ENCODE measurements around the gene SMARCC2.

DNA sequence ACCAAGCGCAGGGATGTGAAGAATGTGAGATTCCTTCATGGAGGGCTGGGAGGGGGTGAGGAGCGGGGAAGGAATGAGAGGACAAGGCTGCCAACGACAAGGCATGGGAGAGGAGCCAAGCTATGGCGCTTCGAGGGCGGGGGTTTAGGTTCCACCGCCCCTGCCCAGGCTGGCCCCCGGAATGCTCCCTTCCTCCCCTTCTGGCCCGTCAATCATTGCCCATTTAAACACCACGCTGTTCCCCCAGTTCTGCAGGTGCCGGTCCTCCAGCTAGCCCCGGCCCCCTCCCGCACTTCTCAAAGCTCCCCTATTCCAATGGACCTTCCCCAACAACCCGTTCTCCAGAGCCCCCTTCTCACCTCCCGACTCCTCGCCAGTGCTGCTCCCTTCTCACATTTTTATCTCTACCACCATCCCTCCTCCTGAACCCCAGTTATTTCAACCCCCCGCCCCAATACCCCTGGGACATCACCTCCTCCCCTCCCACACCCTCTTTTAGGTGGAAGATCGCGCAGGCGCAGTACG, 32.0 kb upstream of the SMARCC2 start:
- TF ChIP-seq, protein P1, sequence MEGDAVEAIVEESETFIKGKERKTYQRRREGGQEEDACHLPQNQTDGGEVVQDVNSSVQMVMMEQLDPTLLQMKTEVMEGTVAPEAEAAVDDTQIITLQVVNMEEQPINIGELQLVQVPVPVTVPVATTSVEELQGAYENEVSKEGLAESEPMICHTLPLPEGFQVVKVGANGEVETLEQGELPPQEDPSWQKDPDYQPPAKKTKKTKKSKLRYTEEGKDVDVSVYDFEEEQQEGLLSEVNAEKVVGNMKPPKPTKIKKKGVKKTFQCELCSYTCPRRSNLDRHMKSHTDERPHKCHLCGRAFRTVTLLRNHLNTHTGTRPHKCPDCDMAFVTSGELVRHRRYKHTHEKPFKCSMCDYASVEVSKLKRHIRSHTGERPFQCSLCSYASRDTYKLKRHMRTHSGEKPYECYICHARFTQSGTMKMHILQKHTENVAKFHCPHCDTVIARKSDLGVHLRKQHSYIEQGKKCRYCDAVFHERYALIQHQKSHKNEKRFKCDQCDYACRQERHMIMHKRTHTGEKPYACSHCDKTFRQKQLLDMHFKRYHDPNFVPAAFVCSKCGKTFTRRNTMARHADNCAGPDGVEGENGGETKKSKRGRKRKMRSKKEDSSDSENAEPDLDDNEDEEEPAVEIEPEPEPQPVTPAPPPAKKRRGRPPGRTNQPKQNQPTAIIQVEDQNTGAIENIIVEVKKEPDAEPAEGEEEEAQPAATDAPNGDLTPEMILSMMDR (IDR thresholded peaks at IDR 0.05) = no peak
- TF ChIP-seq POLR2A (IDR thresholded peaks at IDR 0.05) (no peak), EP300 (IDR thresholded peaks at IDR 0.05) (no peak)

All from ovary (tissue), 3 donors.